H1 (cell line): ENCODE measurements around the gene DRD2. TPM values are rescaled to one million over a fixed set of nuclear protein-coding genes. Genes with fewer than 3 reads are reported as not detected.

Source experiments
- CTCF ChIA-PET: fragments of 300-600 bp; sonication (Branson Sonifier 250); formaldehyde crosslinking; loops from one replicate; lab custom pipeline; 2021; ENCODE audit not compliant: partially characterized antibody; lab: Charles Lee
- POLR2A ChIA-PET: fragments of 300-600 bp; sonication (Branson Sonifier 250); formaldehyde crosslinking; loops from one replicate; lab custom pipeline; 2021; ENCODE audit warnings: inconsistent platforms; ENCODE audit not compliant: partially characterized antibody; lab: Charles Lee
- DNase-seq, 2 experiments: peaks; one replicate each; pipeline versions ENCODE4 v3.0.0 to v3.0.0-alpha.2; 2010 to 2022; ENCODE audit warnings: low spot score in 2 of 2, low read depth in 1 of 2, mixed read lengths in 1 of 2
- FAIRE-seq: peaks from 2 replicates; lab custom pipeline; 2011; peaks lifted over from hg19 to GRCh38; lab: Jason Lieb, UNC
- H2AFZ ChIP-seq: 2 replicates; pipeline ENCODE4 v1.8.1; 2012; ENCODE audit warnings: low read length, inconsistent platforms
- H2AK5ac ChIP-seq: 2 replicates; pipeline ENCODE4 v1.6.1; 2013; ENCODE audit warnings: low read depth, low read length
- H2BK120ac ChIP-seq: replicated peaks from 2 replicates; pipeline ENCODE3; 2013; ENCODE audit warnings: low read depth, low read length, inconsistent platforms
- H2BK12ac ChIP-seq: 2 replicates; pipeline ENCODE4 v1.6.1; 2013; ENCODE audit warnings: low read depth, low read length
- H2BK15ac ChIP-seq: 2 replicates; pipeline ENCODE4 v1.6.1; 2013; ENCODE audit warnings: low read length
- H2BK20ac ChIP-seq: 2 replicates; pipeline ENCODE4 v1.6.1; 2013; ENCODE audit warnings: low read length
- H2BK5ac ChIP-seq: 2 replicates; pipeline ENCODE4 v1.6.1; 2013; ENCODE audit warnings: low read depth, low read length
- H3K14ac ChIP-seq: 2 replicates; pipeline ENCODE4 v1.6.1; 2013; ENCODE audit warnings: inconsistent platforms; ENCODE audit not compliant: insufficient read length
- H3K18ac ChIP-seq: 2 replicates; pipeline ENCODE4 v1.6.1; 2013; ENCODE audit warnings: low read length; ENCODE audit errors: extremely low read depth
- H3K23ac ChIP-seq: 2 replicates; pipeline ENCODE4 v1.6.1; 2013; ENCODE audit warnings: inconsistent platforms; ENCODE audit not compliant: insufficient read length
- H3K23me2 ChIP-seq: 2 replicates; pipeline ENCODE4 v1.6.1; 2013; ENCODE audit warnings: low read depth, low read length
- H3K27ac ChIP-seq: 2 replicates; pipeline ENCODE4 v1.6.1; 2011; ENCODE audit warnings: low read depth, low read length, inconsistent platforms
- H3K27me3 ChIP-seq, 4 experiments: replicated peaks in 1 of 4; 1 replicate in 1 of 4; 2 replicates in 3 of 4; pipeline versions ENCODE4 v1.6.1 to v1.8.1; 2011 to 2013; ENCODE audit warnings: low read length in 3 of 4, mild to moderate bottlenecking in 3 of 4, inconsistent platforms in 2 of 4, mixed read lengths in 2 of 4, moderate library complexity in 1 of 4; ENCODE audit not compliant: control insufficient read depth in 3 of 4, insufficient read depth in 3 of 4; ENCODE audit errors: extremely low read depth in 1 of 4
- H3K36me3 ChIP-seq, 4 experiments: 2 replicates each; pipeline versions ENCODE4 v1.6.1 to v1.8.1; 2011 to 2013; ENCODE audit warnings: mild to moderate bottlenecking in 4 of 4, low read length in 3 of 4, moderate library complexity in 2 of 4, control low read depth in 1 of 4, inconsistent platforms in 1 of 4; ENCODE audit not compliant: insufficient read depth in 4 of 4, control insufficient read depth in 2 of 4
- H3K4ac ChIP-seq: replicated peaks from 2 replicates; pipeline ENCODE3; 2013; ENCODE audit warnings: low read length, low read depth, mixed read lengths, inconsistent platforms; ENCODE audit not compliant: insufficient read length
- H3K4me1 ChIP-seq, 4 experiments: replicated peaks in 1 of 4; 1 replicate in 1 of 4; 2 replicates in 3 of 4; pipeline versions ENCODE4 v1.6.1 to v1.8.1; 2011 to 2013; ENCODE audit warnings: low read length in 3 of 4, inconsistent platforms in 2 of 4, mixed read lengths in 1 of 4; ENCODE audit not compliant: insufficient read depth in 4 of 4, control insufficient read depth in 3 of 4
- H3K4me2 ChIP-seq, 2 experiments: 2 replicates each; pipeline versions ENCODE4 v1.6.1 to v1.8.1; 2011 to 2013; ENCODE audit warnings: low read depth in 2 of 2, low read length in 2 of 2, control low read depth in 1 of 2, inconsistent platforms in 1 of 2, mild to moderate bottlenecking in 1 of 2; ENCODE audit not compliant: insufficient read depth in 1 of 2
- H3K4me3 ChIP-seq, 4 experiments: fragments of 200-600, 300-600 bp in 1 of 4; sonication (generic), shearing (Covaris generic), sonication (Bioruptor Twin) in 1 of 4; 2 replicates each; pipeline versions ENCODE4 v1.5.1 to v1.8.1; 2011 to 2016; ENCODE audit warnings: low read length in 4 of 4, low read depth in 3 of 4, control low read depth in 2 of 4, inconsistent platforms in 2 of 4, mild to moderate bottlenecking in 2 of 4, mixed read lengths in 1 of 4, moderate library complexity in 1 of 4; ENCODE audit not compliant: insufficient read depth in 2 of 4; ENCODE audit errors: extremely low read depth in 1 of 4
- H3K56ac ChIP-seq: replicated peaks from 2 replicates; pipeline ENCODE3; 2013; ENCODE audit warnings: low read depth, mild to moderate bottlenecking, mixed read lengths, low read length, inconsistent platforms; ENCODE audit not compliant: insufficient read length
- H3K79me1 ChIP-seq: 2 replicates; pipeline ENCODE4 v1.6.1; 2013; ENCODE audit warnings: low read depth, low read length, control low read depth
- H3K79me2 ChIP-seq, 2 experiments: 2 replicates each; pipeline versions ENCODE4 v1.6.1 to v1.8.1; 2012 to 2013; ENCODE audit warnings: low read length in 2 of 2, mild to moderate bottlenecking in 2 of 2, inconsistent platforms in 1 of 2; ENCODE audit not compliant: insufficient read depth in 2 of 2, control insufficient read depth in 1 of 2
- H3K9ac ChIP-seq, 4 experiments: replicated peaks in 1 of 4; 1 replicate in 1 of 4; 2 replicates in 3 of 4; pipeline versions ENCODE4 v1.6.1 to v1.8.1; 2011 to 2013; ENCODE audit warnings: low read depth in 3 of 4, low read length in 3 of 4, control low read depth in 2 of 4, mild to moderate bottlenecking in 2 of 4, moderate library complexity in 2 of 4, inconsistent platforms in 1 of 4; ENCODE audit errors: extremely low read depth in 1 of 4
- H3K9me3 ChIP-seq, 2 experiments: 2 replicates each; pipeline versions ENCODE4 v1.6.1 to v1.8.1; 2012 to 2013; ENCODE audit warnings: mild to moderate bottlenecking in 2 of 2, moderate library complexity in 2 of 2, control low read depth in 1 of 2, inconsistent platforms in 1 of 2, low read depth in 1 of 2, low read length in 1 of 2, mixed read lengths in 1 of 2; ENCODE audit not compliant: insufficient read depth in 2 of 2
- H4K20me1 ChIP-seq, 2 experiments: replicated peaks in 1 of 2; 2 replicates each; pipeline versions ENCODE3 to v1.8.1; 2011 to 2013; ENCODE audit warnings: inconsistent platforms in 2 of 2, low read length in 2 of 2, mild to moderate bottlenecking in 1 of 2; ENCODE audit not compliant: insufficient read depth in 2 of 2, control insufficient read depth in 1 of 2
- H4K5ac ChIP-seq: 2 replicates; pipeline ENCODE4 v1.6.1; 2013; ENCODE audit warnings: low read length, low read depth, mixed read lengths, inconsistent platforms; ENCODE audit not compliant: insufficient read length
- H4K8ac ChIP-seq: 2 replicates; pipeline ENCODE4 v1.8.0; 2013; ENCODE audit warnings: mild to moderate bottlenecking, moderate library complexity, low read length, inconsistent platforms; ENCODE audit not compliant: insufficient read depth; ENCODE audit errors: extremely low read depth
- H4K91ac ChIP-seq: replicated peaks from 2 replicates; pipeline ENCODE3; 2013; ENCODE audit warnings: low read length, mixed read lengths, inconsistent platforms; ENCODE audit not compliant: insufficient read length
- EZH2 ChIP-seq: fragments of 200-600 bp; sonication (generic); IDR thresholded peaks from 2 replicates; pipeline ENCODE4 v1.7.1; 2012; ENCODE audit warnings: low read depth, mild to moderate bottlenecking, moderate library complexity, low read length, inconsistent platforms; ENCODE audit not compliant: severe bottlenecking
- FOSL1 ChIP-seq: IDR thresholded peaks from 2 replicates; pipeline ENCODE4 v1.6.1; 2011; ENCODE audit warnings: mild to moderate bottlenecking, low read depth, low read length, moderate library complexity; ENCODE audit not compliant: insufficient read depth
- KDM4A ChIP-seq: IDR thresholded peaks from one replicate; pipeline ENCODE4 v1.7.1; 2012; ENCODE audit warnings: low read depth, mild to moderate bottlenecking, moderate library complexity, low read length, inconsistent platforms; ENCODE audit not compliant: severe bottlenecking
- POU5F1 ChIP-seq: IDR thresholded peaks from 2 replicates; pipeline ENCODE4 v1.6.1; 2011; ENCODE audit warnings: low read depth, mild to moderate bottlenecking, low read length, moderate library complexity
- RFX5 ChIP-seq: IDR thresholded peaks from 2 replicates; pipeline ENCODE4 v1.6.1; 2011; ENCODE audit warnings: low read depth, low read length, improper control_type of control experiment, borderline replicate concordance
- SIN3A ChIP-seq, 2 experiments: IDR thresholded peaks in 1 of 2; conservative IDR thresholded peaks in 1 of 2; 2 replicates each; pipeline ENCODE4 v1.6.1; 2011 to 2012; ENCODE audit warnings: low read length in 2 of 2, improper control_type of control experiment in 1 of 2, low read depth in 1 of 2, mild to moderate bottlenecking in 1 of 2
- YY1 ChIP-seq: IDR thresholded peaks from 2 replicates; pipeline ENCODE4 v1.6.1; 2011; ENCODE audit warnings: low read depth, mild to moderate bottlenecking, low read length
- WGBS, 2 experiments: shearing (Covaris generic) in 1 of 2; methylation state at CpG; one replicate each; pipeline versions ENCODE4 v1.1.6 to v1.1.7; 2013 to 2015; ENCODE audit warnings: low lambda C conversion rate in 2 of 2, mixed read lengths in 2 of 2, inconsistent platforms in 1 of 2, low coverage in 1 of 2, missing lambda C conversion rate in 1 of 2; ENCODE audit not compliant: insufficient replicate concordance in 2 of 2, insufficient coverage in 1 of 2, insufficient read length in 1 of 2; ENCODE audit errors: extremely low coverage in 1 of 2, missing lambda C conversion rate in 1 of 2; 5-methylcytosine and 5-hydroxymethylcytosine counted together
- polyA plus RNA-seq, 7 experiments: library from polyadenylated mRNA; depleted of rRNA in 3 of 7; stranded (reverse) in 5 of 7; unstranded in 2 of 7; fragments of >200 nt in 5 of 7; fragments of 200-250 nt in 2 of 7; gene quantifications; 1 replicate in 5 of 7; 2 replicates in 1 of 7; 4 replicates in 1 of 7; pipeline versions ENCODE4 v1.2.1 to v1.2.3, GENCODE V29; 2011 to 2013; ENCODE audit warnings: missing spikeins in 2 of 7, mixed read lengths in 2 of 7
- total RNA-seq: library from RNA; stranded (reverse); fragmentation: NEBNext Ultra II Directional; extraction: Animal tissue kit (Norgen Biotek cat#: 25700); gene quantifications from 2 replicates; pipeline ENCODE4 v1.2.1, GENCODE V29; 2021
- TF ChIP-seq, protein P1 (sequence below): IDR thresholded peaks from 2 replicates; pipeline ENCODE4 v1.6.1; 2012; ENCODE audit warnings: low read length, inconsistent platforms
- TF ChIP-seq, protein P2 (sequence below), 3 experiments: IDR thresholded peaks; 1 replicate in 2 of 3; 2 replicates in 1 of 3; pipeline versions ENCODE4 v1.5.1 to v1.6.1; 2011; ENCODE audit warnings: low read length in 3 of 3, mild to moderate bottlenecking in 3 of 3, inconsistent platforms in 2 of 3, low read depth in 1 of 3, moderate library complexity in 1 of 3; ENCODE audit not compliant: insufficient read depth in 1 of 3; ENCODE audit errors: control extremely low read depth in 1 of 3

The DRD2 gene
- total and polyA plus RNA-seq, 2 of the 8 experiments (the other 6 are each of a cell fraction or from before 2014, with no cell fraction given) = 0.26 to 0.41 TPM

DNA sequence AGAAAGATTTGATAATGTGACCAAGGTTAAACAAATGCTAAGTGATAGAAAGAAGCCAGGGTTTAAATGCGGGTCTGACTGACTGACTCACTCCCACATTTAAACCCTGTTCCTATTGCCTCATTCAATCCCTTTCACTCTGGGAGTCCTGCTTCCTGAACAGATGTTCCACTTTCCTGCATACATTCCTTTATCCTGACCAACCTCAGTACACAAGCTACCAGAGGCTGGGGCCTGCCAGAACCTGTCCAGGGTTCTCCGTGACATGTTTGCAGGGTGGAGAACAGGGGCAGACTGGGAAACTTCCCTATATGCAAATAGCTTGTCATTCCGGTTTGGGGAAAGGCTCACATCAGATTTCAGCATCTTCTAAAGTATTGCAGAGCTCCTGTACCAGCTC lies 90.6 kb downstream of the DRD2 start:
- Histone ChIP-seq H4K8ac (no peak overlapping the region), H3K79me1 (no peaks in the 10 kb centered on the region), H3K27ac (no peak overlapping the region), H4K20me1 (no peaks in the 10 kb centered on the region), H3K9me3 (no peaks in the 10 kb centered on the region), H3K4ac (no peak overlapping the region), H2BK15ac (no peak overlapping the region), H4K5ac (no peak overlapping the region), H3K23ac (no peak overlapping the region), H3K14ac (no peak overlapping the region), H3K27me3 (peaks cover 0 to 8% (median 4%) of the 10 kb centered on the region in 4 experiments; a peak in 3 of 7 replicates), H3K4me1 (peaks cover 4 to 10% (median 8%) of the 10 kb centered on the region in 4 experiments; a peak in 5 of 7 replicates), H3K79me2 (no peaks in the 10 kb centered on the region), H3K23me2 (no peaks in the 10 kb centered on the region), H3K9ac (no peak overlapping the region), H2AFZ (no peak overlapping the region), H2BK120ac (no peak overlapping the region), H3K4me2 (no peak overlapping the region), H2AK5ac (no peak overlapping the region), H2BK20ac (no peak overlapping the region), H3K4me3 (no peak overlapping the region), H2BK5ac (no peak overlapping the region), H3K18ac (no peak overlapping the region), H2BK12ac (no peak overlapping the region), H3K56ac (no peak overlapping the region), H4K91ac (no peak overlapping the region), H3K36me3 (no peaks in the 10 kb centered on the region)
- ChIA-PET POLR2A (interaction anchor here (1.2 kb wide), 1 partner anchor 12 kb away, joined by 4 read pairs; no protein-coding TSS in a partner anchor), CTCF (interaction anchor here (0.8 to 2.2 kb wide), 7 partner anchors 9 to 148 kb away, joined by 3 to 6 read pairs (median 3); no protein-coding TSS in a partner anchor)
- FAIRE-seq (no peak), DNase-seq (no peak)
- 79% methylated on average over 3 of the region's 3 CpGs; no CpG with 5 or more reads in 1 of the 2 experiments for WGBS, 2 experiments
- TF ChIP-seq EZH2 (no peak), RFX5 (no peak), SIN3A (conservative IDR thresholded peaks at IDR 0.05 in 1 of 2, IDR thresholded peaks at IDR 0.05 in 1 of 2; ENCODE audit: low read depth in 1 of 2, low read length in 2 of 2) (no peak), POU5F1 (no peak), YY1 (no peak), FOSL1 (no peak), KDM4A (no peak)
- TF ChIP-seq, protein P1, sequence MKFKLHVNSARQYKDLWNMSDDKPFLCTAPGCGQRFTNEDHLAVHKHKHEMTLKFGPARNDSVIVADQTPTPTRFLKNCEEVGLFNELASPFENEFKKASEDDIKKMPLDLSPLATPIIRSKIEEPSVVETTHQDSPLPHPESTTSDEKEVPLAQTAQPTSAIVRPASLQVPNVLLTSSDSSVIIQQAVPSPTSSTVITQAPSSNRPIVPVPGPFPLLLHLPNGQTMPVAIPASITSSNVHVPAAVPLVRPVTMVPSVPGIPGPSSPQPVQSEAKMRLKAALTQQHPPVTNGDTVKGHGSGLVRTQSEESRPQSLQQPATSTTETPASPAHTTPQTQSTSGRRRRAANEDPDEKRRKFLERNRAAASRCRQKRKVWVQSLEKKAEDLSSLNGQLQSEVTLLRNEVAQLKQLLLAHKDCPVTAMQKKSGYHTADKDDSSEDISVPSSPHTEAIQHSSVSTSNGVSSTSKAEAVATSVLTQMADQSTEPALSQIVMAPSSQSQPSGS = no peak
- TF ChIP-seq, protein P2, sequence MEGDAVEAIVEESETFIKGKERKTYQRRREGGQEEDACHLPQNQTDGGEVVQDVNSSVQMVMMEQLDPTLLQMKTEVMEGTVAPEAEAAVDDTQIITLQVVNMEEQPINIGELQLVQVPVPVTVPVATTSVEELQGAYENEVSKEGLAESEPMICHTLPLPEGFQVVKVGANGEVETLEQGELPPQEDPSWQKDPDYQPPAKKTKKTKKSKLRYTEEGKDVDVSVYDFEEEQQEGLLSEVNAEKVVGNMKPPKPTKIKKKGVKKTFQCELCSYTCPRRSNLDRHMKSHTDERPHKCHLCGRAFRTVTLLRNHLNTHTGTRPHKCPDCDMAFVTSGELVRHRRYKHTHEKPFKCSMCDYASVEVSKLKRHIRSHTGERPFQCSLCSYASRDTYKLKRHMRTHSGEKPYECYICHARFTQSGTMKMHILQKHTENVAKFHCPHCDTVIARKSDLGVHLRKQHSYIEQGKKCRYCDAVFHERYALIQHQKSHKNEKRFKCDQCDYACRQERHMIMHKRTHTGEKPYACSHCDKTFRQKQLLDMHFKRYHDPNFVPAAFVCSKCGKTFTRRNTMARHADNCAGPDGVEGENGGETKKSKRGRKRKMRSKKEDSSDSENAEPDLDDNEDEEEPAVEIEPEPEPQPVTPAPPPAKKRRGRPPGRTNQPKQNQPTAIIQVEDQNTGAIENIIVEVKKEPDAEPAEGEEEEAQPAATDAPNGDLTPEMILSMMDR (IDR thresholded peaks at IDR 0.05; ENCODE audit: control extremely low read depth in 1 of 3, insufficient read depth in 1 of 3, low read depth in 1 of 3, low read length in 3 of 3) = no peak
